OCI-LY7 (cell line): ENCODE measurements around the gene CRADD.

Experiments used
- EZH2phosphoT487 ChIP-seq: fragments of 200-600 bp; sonication (generic); IDR thresholded peaks from 2 replicates; pipeline ENCODE4 v1.6.1; 2018; ENCODE audit warnings: low read depth, borderline replicate concordance, mild to moderate bottlenecking, mixed run types, antibody characterized with exemption, low read length, moderate library complexity, mixed read lengths
- TF ChIP-seq, protein P1 (sequence below): fragments of 200-600 bp; sonication (generic); conservative IDR thresholded peaks from 2 replicates; pipeline ENCODE4 v1.5.1; 2014; ENCODE audit warnings: mild to moderate bottlenecking, antibody characterized with exemption, low read length, moderate library complexity, mixed read lengths

DNA sequence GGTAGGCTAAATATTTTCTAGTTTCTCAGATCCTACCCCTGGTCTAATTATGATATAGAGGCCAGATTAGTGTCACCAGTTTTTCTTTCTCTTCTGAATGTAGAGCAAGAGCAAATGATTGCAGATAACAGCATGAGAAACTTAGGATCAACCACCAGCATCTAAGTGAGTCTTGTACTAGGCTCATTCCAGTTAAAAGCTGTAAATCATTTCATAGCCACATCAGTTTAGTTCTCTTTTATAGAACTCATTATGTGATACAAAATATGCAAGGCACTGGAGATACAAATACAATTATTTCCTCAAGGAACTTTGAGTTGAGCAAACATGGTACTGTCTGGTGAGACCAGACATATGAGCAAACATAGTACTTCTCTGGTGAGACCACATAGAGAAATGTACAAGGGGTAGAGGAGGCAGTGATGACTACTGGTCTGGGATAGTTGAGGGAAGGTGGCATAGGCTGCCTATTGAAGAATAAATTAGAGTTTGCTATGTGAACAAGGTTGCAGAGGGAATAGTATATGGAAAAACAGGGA, 59.5 kb downstream of the CRADD start:
- TF ChIP-seq, protein P1, sequence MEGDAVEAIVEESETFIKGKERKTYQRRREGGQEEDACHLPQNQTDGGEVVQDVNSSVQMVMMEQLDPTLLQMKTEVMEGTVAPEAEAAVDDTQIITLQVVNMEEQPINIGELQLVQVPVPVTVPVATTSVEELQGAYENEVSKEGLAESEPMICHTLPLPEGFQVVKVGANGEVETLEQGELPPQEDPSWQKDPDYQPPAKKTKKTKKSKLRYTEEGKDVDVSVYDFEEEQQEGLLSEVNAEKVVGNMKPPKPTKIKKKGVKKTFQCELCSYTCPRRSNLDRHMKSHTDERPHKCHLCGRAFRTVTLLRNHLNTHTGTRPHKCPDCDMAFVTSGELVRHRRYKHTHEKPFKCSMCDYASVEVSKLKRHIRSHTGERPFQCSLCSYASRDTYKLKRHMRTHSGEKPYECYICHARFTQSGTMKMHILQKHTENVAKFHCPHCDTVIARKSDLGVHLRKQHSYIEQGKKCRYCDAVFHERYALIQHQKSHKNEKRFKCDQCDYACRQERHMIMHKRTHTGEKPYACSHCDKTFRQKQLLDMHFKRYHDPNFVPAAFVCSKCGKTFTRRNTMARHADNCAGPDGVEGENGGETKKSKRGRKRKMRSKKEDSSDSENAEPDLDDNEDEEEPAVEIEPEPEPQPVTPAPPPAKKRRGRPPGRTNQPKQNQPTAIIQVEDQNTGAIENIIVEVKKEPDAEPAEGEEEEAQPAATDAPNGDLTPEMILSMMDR = no peak
- TF ChIP-seq EZH2phosphoT487 = no peak
